CD4-positive, alpha-beta memory T cell (primary cell): ENCODE data around the gene FIBCD1. TPM values are rescaled to one million over a fixed set of nuclear protein-coding genes. Genes with fewer than 3 reads are reported as not detected.

Experiments
- CTCF ChIA-PET: fragments of 350-600 bp; sonication (Branson Sonifier 250); formaldehyde crosslinking; loops from one replicate; lab custom pipeline; 2021; ENCODE audit warnings: inconsistent platforms; ENCODE audit not compliant: partially characterized antibody; lab: Charles Lee
- POLR2A ChIA-PET: fragments of 350-600 bp; sonication (Branson Sonifier 250); formaldehyde crosslinking; loops from one replicate; lab custom pipeline; 2021; ENCODE audit not compliant: partially characterized antibody; lab: Charles Lee
- DNase-seq, 5 donors: peaks; one replicate each; pipeline versions ENCODE4 v3.0.0 to v3.0.0-alpha.2; 2020 to 2022; ENCODE audit warnings: mixed read lengths in 1 of 5
- H3K27ac ChIP-seq: one replicate; pipeline ENCODE4 v1.7.0; 2013; ENCODE audit warnings: low read depth, low read length
- H3K27me3 ChIP-seq: 2 replicates; pipeline ENCODE4 v1.7.0; 2013; ENCODE audit warnings: mild to moderate bottlenecking, low read length, moderate library complexity; ENCODE audit not compliant: insufficient read depth
- H3K36me3 ChIP-seq: 2 replicates; pipeline ENCODE4 v1.7.0; 2013; ENCODE audit warnings: mild to moderate bottlenecking, low read length, moderate library complexity; ENCODE audit not compliant: insufficient read depth
- H3K4me1 ChIP-seq: 2 replicates; pipeline ENCODE4 v1.7.0; 2013; ENCODE audit warnings: mild to moderate bottlenecking, low read length, moderate library complexity; ENCODE audit not compliant: insufficient read depth
- H3K4me3 ChIP-seq, 2 donors: one replicate each; pipeline ENCODE4 v1.7.0; 2013; ENCODE audit warnings: low read length in 2 of 2, mild to moderate bottlenecking in 1 of 2
- H3K9me3 ChIP-seq, 2 donors: one replicate each; pipeline ENCODE4 v1.7.0; 2013; ENCODE audit warnings: low read length in 2 of 2, control low read depth in 1 of 2; ENCODE audit not compliant: control insufficient read depth in 1 of 2
- H3K27ac Mint-ChIP-seq, 7 donors: one replicate each; pipeline ENCODE4 v1.8.0; 2020 to 2021; ENCODE audit warnings: mixed read lengths in 7 of 7, mild to moderate bottlenecking in 6 of 7, inconsistent platforms in 3 of 7, moderate library complexity in 3 of 7
- H3K27me3 Mint-ChIP-seq, 2 donors: one replicate each; pipeline ENCODE4 v1.8.0; 2020 to 2021; ENCODE audit warnings: mixed read lengths in 2 of 2
- H3K36me3 Mint-ChIP-seq, 2 donors: one replicate each; pipeline ENCODE4 v1.8.0; 2020 to 2021; ENCODE audit warnings: mixed read lengths in 2 of 2, inconsistent platforms in 1 of 2, mild to moderate bottlenecking in 1 of 2
- H3K4me1 Mint-ChIP-seq, 4 donors: one replicate each; pipeline ENCODE4 v1.8.0; 2020 to 2021; ENCODE audit warnings: mixed read lengths in 4 of 4, mild to moderate bottlenecking in 1 of 4
- H3K4me3 Mint-ChIP-seq, 8 donors: one replicate each; pipeline ENCODE4 v1.8.0; 2020 to 2021; ENCODE audit warnings: mixed read lengths in 8 of 8, mild to moderate bottlenecking in 7 of 8, moderate library complexity in 6 of 8, inconsistent platforms in 3 of 8
- H3K9me3 Mint-ChIP-seq, 8 donors: one replicate each; pipeline ENCODE4 v1.8.0; 2020 to 2021; ENCODE audit warnings: mixed read lengths in 8 of 8, mild to moderate bottlenecking in 5 of 8, inconsistent platforms in 3 of 8, moderate library complexity in 1 of 8
- intact Hi-C: fragments of 100-400 bp; cut with micrococcal nuclease; formaldehyde crosslinking; loops from one replicate; pipeline ENCODE4 v1.15.1; 2023
- polyA plus RNA-seq, 2 donors: library from polyadenylated mRNA; unstranded; fragments of 300-500 nt; fragmentation: Illumina TruSeq; gene quantifications; one replicate each; pipeline ENCODE4 v1.2.3, GENCODE V29; 2021
- total RNA-seq, 2 experiments: library from RNA; stranded (reverse); gene quantifications; one replicate each; pipeline ENCODE4 v1.2.3, GENCODE V29; 2021

FIBCD1 gene
- total and polyA plus RNA-seq, 4 experiments from 2014 or later: not detected

DNA sequence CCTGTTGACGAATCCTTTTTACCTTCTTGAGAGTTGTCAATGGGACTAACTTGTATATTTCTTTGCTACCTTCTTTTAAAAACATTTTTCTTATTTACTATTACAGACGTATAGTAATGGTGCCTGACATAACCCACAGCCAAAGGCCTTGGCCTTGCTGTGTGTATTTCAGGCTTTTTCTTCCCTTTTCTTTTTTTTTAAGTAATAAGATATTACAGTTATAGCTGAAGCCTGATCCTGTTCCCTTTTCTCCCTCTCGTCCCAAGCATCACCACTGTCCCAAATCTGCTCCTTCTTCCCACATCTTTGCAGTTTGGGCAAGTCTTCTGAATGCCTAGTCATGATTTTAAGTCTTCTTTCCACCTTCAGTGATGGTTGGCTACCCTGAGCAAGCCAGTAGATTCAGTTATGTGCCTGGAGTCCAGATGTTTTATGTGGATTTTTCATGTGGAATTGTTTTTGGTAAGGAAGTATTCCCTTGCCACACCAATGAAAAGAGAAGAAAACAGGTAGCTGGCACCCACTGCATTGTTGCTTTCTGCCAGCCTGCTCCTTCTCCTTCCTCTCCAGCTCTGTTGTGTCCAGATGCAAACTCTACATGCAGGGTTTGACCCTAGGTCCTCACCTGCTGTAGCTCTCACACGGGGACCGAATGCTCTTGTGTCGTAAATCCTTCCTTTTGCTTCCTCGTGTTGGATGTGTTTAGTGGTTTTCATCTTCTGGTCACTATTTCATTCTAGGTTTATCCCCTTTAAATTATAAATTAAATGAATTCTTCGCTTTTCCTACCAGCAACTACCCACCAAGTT lies 77.5 kb downstream of the FIBCD1 start:
- peaks cover 5 to 25% of the 10 kb centered on the region in 2 donors for H3K36me3 Mint-ChIP-seq
- no peak overlapping the region for H3K4me3 Mint-ChIP-seq
- H3K27ac Mint-ChIP-seq: peak overlapping the region in 1 of 7 donors; percentile 16
- ChIA-PET POLR2A (interaction anchor here (0.9 kb wide), 1 partner anchor 90 kb away, joined by 3 read pairs; no protein-coding TSS in a partner anchor), CTCF (interaction anchor here (1.1 to 10.9 kb wide), 8 partner anchors 9 to 185 kb away, joined by 3 to 137 read pairs (median 4); no protein-coding TSS in a partner anchor)
- no peaks in the 10 kb centered on the region for H3K9me3 Mint-ChIP-seq
- H3K27ac ChIP-seq: no peak overlapping the region
- peaks cover 9% of the 10 kb centered on the region for H3K36me3 ChIP-seq
- H3K9me3 ChIP-seq: no peaks in the 10 kb centered on the region
- H3K4me3 ChIP-seq: no peak overlapping the region
- no peaks in the 10 kb centered on the region for H3K27me3 ChIP-seq
- intact Hi-C loops: no loop called here
- DNase-seq: no peak
- H3K4me1 ChIP-seq: no peaks in the 10 kb centered on the region
- H3K4me1 Mint-ChIP-seq: peaks cover 4 to 7% (median 5%) of the 10 kb centered on the region in 4 donors
- no peaks in the 10 kb centered on the region for H3K27me3 Mint-ChIP-seq

DNA sequence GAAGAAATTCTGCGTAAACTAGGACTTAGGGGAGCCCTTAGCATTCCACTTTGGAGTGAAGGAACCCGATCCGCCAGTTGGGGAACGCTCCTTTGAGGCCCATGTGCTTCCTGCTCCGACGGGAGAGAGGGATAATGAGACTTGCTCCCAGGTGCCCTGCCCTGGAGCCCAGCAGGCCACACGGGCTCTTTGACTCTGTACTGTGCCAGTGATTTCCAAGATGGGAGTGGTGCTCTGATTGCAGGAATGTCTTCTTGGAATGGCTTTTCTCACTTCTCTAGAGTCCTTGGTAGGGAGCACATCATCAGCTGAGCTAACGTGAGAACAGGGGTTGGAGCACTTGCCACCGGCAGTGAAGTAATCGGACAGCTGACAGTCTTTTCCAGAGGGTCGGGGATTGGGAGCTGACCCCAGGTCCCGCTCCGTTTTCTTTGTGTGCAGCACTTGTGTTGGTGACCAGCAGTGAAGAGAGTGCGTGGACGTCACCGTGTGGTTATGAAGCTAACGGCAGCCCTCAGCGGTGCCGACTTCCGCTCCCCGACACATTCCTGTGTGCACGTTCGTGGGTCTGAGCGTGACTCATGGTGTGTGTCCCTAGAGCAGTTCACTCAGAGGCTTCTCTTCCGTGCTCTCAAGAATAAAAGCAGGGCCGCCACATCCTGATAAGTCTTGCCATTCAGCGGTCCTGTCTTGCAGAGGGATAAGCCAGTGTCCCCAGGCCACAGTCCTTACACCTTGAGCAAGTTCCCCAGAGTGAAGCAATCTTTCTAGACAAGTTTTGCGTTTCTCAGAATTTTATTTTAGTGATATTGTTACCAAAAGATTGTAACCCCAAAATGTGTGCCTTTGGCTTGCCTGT lies 78.4 kb downstream of the FIBCD1 start:
- H3K4me3 Mint-ChIP-seq: no peak overlapping the region
- Histone ChIP-seq H3K36me3 (peaks cover 9% of the 10 kb centered on the region), H3K27ac (no peak overlapping the region), H3K4me3 (no peak overlapping the region), H3K27me3 (no peaks in the 10 kb centered on the region), H3K9me3 (no peaks in the 10 kb centered on the region), H3K4me1 (no peaks in the 10 kb centered on the region)
- POLR2A ChIA-PET: no interaction called here
- H3K27ac Mint-ChIP-seq: no peak overlapping the region
- H3K9me3 Mint-ChIP-seq: no peaks in the 10 kb centered on the region
- peaks cover 0 to 4% (median 0%) of the 10 kb centered on the region in 4 donors for H3K4me1 Mint-ChIP-seq
- intact Hi-C loops: no loop called here
- no peak for DNase-seq
- H3K36me3 Mint-ChIP-seq: peaks cover 7 to 29% of the 10 kb centered on the region in 2 donors
- CTCF ChIA-PET: no interaction called here
- H3K27me3 Mint-ChIP-seq: no peaks in the 10 kb centered on the region

DNA sequence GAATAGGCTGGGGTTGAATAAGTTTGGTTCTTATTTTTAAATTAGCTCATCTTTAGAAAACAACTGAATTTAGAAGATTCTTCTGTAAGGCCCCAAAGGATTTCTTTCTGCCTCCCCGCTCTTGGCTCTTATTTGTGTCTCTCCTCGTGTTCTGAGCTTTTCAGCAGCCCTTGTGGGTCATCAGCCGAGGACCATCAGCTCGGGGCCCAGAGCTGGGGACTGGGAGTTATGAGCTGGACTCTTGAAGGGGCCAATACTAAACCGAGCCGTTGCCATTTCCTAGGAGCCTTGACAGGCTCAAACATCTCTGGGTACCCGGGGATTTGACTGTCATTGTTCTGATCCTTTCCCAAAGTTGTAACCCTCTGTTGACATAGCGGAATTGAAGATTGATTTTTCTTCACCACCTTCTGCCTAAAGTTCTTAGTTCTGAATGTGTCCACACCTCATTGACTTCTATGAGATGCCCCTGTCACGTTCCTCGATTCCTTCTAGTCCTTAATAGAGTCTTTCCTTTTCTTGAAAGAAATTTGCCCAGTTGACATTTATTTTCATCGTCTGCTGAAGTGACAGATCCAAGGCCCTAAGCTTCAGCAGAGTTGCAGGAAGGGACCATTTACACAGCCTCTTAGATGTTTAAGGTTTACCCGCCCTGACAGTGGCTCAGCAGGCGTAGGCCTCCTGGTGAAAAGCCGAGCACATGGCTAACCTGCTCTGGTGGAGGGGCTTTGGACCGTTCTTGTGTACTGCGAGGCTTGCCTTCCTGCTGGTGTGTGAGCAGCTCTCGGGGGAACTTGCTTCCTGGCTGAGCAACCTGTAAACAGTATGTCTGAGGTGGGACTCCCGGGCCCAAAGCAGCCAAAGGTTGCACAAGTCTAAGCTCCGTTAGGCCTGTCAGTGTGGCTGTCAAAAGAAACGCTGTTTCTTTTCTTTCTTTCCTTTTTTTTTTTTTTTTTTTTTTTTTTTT lies 80.0 kb downstream of the FIBCD1 start:
- Mint-ChIP-seq H3K27me3 (no peaks in the 10 kb centered on the region), H3K36me3 (peaks cover 18 to 38% of the 10 kb centered on the region in 2 donors), H3K4me1 (peaks cover 0 to 4% (median 0%) of the 10 kb centered on the region in 4 donors), H3K4me3 (no peak overlapping the region), H3K9me3 (no peaks in the 10 kb centered on the region), H3K27ac (no peak overlapping the region)
- H3K9me3 ChIP-seq: no peaks in the 10 kb centered on the region
- H3K36me3 ChIP-seq: peaks cover 15% of the 10 kb centered on the region
- intact Hi-C loops: no loop called here
- H3K27me3 ChIP-seq: no peaks in the 10 kb centered on the region
- no peak overlapping the region for H3K4me3 ChIP-seq
- no peak overlapping the region for H3K27ac ChIP-seq
- H3K4me1 ChIP-seq: no peaks in the 10 kb centered on the region
- POLR2A ChIA-PET: no interaction called here
- no peak for DNase-seq
- CTCF ChIA-PET: interaction anchor here (0.8 to 1.8 kb wide), 4 partner anchors 8 to 187 kb away, joined by 3 to 7 read pairs (median 4); no protein-coding TSS in a partner anchor

DNA sequence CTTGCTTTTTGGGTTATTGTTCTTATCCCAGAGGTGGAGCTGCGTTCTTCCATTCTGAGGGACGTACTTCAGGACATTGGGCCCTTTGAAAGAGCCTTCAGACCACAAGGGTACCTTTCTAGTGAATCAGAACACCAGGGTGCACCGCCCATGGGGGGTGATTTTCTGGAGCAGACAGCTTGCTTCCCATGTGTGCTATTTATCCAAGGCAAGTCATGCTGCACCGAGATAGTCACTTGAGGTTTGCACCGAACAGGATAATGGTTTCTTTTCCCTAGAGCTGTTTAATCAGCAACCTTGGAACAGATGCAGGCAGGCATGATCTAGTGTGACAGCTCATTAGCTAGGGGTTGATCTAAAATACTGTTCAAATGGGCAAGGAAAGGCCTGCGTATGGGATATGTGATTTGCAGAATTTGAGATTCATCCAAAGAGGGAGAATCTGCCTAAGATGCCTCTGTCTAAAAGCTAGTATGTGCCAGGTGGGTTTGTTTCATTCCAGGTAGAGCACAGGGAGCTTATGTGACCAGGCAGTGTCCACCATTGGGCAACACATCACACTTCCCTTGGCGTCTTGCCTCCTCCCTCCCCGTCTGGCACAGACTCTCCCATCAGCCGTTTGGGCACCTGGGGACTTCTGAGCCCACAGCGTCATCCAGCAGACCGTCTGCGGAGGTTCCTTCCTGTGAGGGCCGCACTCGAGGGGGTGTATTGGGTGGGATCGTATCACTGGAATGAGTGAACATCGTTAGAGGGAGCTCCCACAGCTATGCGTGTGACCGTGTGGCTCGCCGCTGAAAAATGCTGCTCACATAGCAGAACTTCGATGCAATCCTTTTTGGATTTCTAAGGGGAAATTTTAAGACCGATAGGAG lies 80.9 kb downstream of the FIBCD1 start:
- Mint-ChIP-seq H3K36me3 (peaks cover 18 to 37% of the 10 kb centered on the region in 2 donors), H3K9me3 (no peaks in the 10 kb centered on the region), H3K27me3 (no peaks in the 10 kb centered on the region), H3K4me3 (no peak overlapping the region), H3K4me1 (no peaks in the 10 kb centered on the region), H3K27ac (peak overlapping the region in 1 of 7 donors; percentile 64)
- POLR2A ChIA-PET: no interaction called here
- intact Hi-C loops: no loop called here
- Histone ChIP-seq H3K9me3 (no peaks in the 10 kb centered on the region), H3K27ac (no peak overlapping the region), H3K36me3 (peaks cover 15% of the 10 kb centered on the region), H3K4me1 (peaks cover 3% of the 10 kb centered on the region), H3K27me3 (no peaks in the 10 kb centered on the region), H3K4me3 (no peak overlapping the region)
- no peak for DNase-seq
- CTCF ChIA-PET: interaction anchor here (0.8 to 1.8 kb wide), 5 partner anchors 9 to 188 kb away, joined by 3 to 7 read pairs (median 3); no protein-coding TSS in a partner anchor

DNA sequence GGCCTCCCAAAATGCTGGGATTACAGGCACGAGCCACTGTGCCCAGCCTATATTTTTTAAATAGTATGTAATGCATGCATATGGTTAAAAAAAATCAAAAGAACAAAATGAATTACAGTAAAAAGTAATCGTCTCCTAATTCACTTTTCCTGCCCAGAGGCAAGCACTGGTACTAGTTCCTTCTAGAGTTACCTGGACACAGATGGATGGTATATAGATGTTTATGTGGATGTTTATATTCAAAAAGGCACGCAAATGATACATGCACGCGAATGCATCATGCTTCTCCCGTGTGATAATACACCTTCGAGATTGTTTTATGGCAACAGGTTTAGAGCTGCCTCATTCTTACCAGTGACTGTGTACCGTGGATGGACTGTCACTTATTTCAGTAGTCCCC lies 82.6 kb downstream of the FIBCD1 start:
- Mint-ChIP-seq H3K9me3 (no peaks in the 10 kb centered on the region), H3K27ac (no peak overlapping the region), H3K27me3 (no peaks in the 10 kb centered on the region), H3K4me3 (no peak overlapping the region), H3K4me1 (peaks cover 0 to 1% (median 0%) of the 10 kb centered on the region in 4 donors), H3K36me3 (peaks cover 18 to 34% of the 10 kb centered on the region in 2 donors)
- DNase-seq: no peak
- peaks cover 3% of the 10 kb centered on the region for H3K4me1 ChIP-seq
- no peaks in the 10 kb centered on the region for H3K27me3 ChIP-seq
- H3K27ac ChIP-seq: no peak overlapping the region
- ChIA-PET CTCF (no interaction called here), POLR2A (interaction anchor here (0.7 kb wide), 1 partner anchor 122 kb away, joined by 3 read pairs; no protein-coding TSS in a partner anchor)
- peaks cover 15% of the 10 kb centered on the region for H3K36me3 ChIP-seq
- H3K9me3 ChIP-seq: no peaks in the 10 kb centered on the region
- intact Hi-C loops: no loop called here
- H3K4me3 ChIP-seq: no peak overlapping the region

DNA sequence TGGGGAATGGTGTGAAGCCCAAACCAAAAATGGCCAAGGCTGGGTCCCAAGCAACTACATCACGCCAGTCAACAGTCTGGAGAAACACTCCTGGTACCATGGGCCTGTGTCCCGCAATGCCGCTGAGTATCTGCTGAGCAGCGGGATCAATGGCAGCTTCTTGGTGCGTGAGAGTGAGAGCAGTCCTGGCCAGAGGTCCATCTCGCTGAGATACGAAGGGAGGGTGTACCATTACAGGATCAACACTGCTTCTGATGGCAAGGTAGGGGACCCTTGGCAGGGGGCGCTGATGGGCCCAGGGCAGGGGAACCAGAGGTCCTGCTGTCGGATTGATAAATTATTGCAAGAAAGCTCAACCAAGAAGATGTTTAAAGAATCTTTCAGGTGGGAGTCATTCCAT lies 84.2 kb downstream of the FIBCD1 start:
- no peak overlapping the region for H3K4me3 ChIP-seq

More for the DNA sequence above, 84.2 kb downstream of the FIBCD1 start:
- H3K4me3 Mint-ChIP-seq: no peak overlapping the region
- no peaks in the 10 kb centered on the region for H3K9me3 Mint-ChIP-seq
- intact Hi-C loops: no loop called here
- no peak overlapping the region for H3K27ac Mint-ChIP-seq
- ChIA-PET CTCF (interaction anchor here (1.0 kb wide), 1 partner anchor 154 kb away, joined by 6 read pairs; no protein-coding TSS in a partner anchor), POLR2A (no interaction called here)
- no peak for DNase-seq
- peaks cover 18 to 33% of the 10 kb centered on the region in 2 donors for H3K36me3 Mint-ChIP-seq
- H3K36me3 ChIP-seq: peaks cover 15% of the 10 kb centered on the region
- H3K27me3 Mint-ChIP-seq: no peaks in the 10 kb centered on the region
- no peak overlapping the region for H3K27ac ChIP-seq
- H3K9me3 ChIP-seq: no peaks in the 10 kb centered on the region
- H3K27me3 ChIP-seq: no peaks in the 10 kb centered on the region
- H3K4me1 Mint-ChIP-seq: peaks cover 0 to 2% (median under 1%) of the 10 kb centered on the region in 4 donors
- H3K4me1 ChIP-seq: peaks cover 3% of the 10 kb centered on the region
